K562 (cell line): ENCODE data around the gene LONRF2. TPM values are rescaled to one million over a fixed set of nuclear protein-coding genes. Genes with fewer than 3 reads are reported as not detected.

Experiments
- BACH1 ChIP-seq: fragments of 200-800 bp; sonication (Bioruptor generic); IDR thresholded peaks from 2 replicates; pipeline ENCODE4 v1.6.1; 2016; ENCODE audit warnings: missing genetic modification characterization, missing compliant biosample characterization
- CEBPB ChIP-seq: fragments of 450-650 bp; IDR thresholded peaks from 2 replicates; pipeline ENCODE4 v1.6.1; 2016; ENCODE audit warnings: missing genetic modification characterization, missing compliant biosample characterization
- CHD2 ChIP-seq: IDR thresholded peaks from 2 replicates; pipeline ENCODE4 v1.6.1; 2011; ENCODE audit warnings: low read depth, low read length
- CTCF ChIP-seq, 3 experiments: IDR thresholded peaks in 2 of 3; conservative IDR thresholded peaks in 1 of 3; 2 replicates each; pipeline ENCODE4 v1.5.1; 2011 to 2012; ENCODE audit warnings: low read length in 3 of 3, mild to moderate bottlenecking in 3 of 3, control low read depth in 2 of 3, improper control_type of control experiment in 1 of 3, inconsistent platforms in 1 of 3, low read depth in 1 of 3, mixed read lengths in 1 of 3, moderate library complexity in 1 of 3; ENCODE audit not compliant: insufficient read depth in 2 of 3
- DDX20 ChIP-seq: fragments of 450-650 bp; IDR thresholded peaks from 2 replicates; pipeline ENCODE4 v1.6.1; 2016; ENCODE audit warnings: missing genetic modification characterization, low read depth, mild to moderate bottlenecking, missing compliant biosample characterization, moderate library complexity
- ETV1 ChIP-seq: fragments of 450-650 bp; conservative IDR thresholded peaks from 2 replicates; pipeline ENCODE4 v1.6.1; 2016; ENCODE audit warnings: missing genetic modification characterization, control low read depth, low read depth, missing compliant biosample characterization
- GTF2A2 ChIP-seq: IDR thresholded peaks from 2 replicates; pipeline ENCODE4 v1.6.1; 2016; ENCODE audit warnings: mild to moderate bottlenecking, missing genetic modification characterization, missing compliant biosample characterization
- GTF2F1 ChIP-seq: IDR thresholded peaks from 2 replicates; pipeline ENCODE4 v1.6.1; 2011; ENCODE audit warnings: low read depth, low read length, improper control_type of control experiment
- HDAC6 ChIP-seq: IDR thresholded peaks from 2 replicates; pipeline ENCODE4 v1.6.1; 2012; ENCODE audit warnings: low read depth, mild to moderate bottlenecking, control low read depth, inconsistent platforms, low read length, moderate library complexity
- MCM2 ChIP-seq: fragments of 450-650 bp; IDR thresholded peaks from 2 replicates; pipeline ENCODE4 v1.6.1; 2017; ENCODE audit warnings: low read depth, mild to moderate bottlenecking
- PATZ1 ChIP-seq: fragments of 250-450 bp; sonication (Bioruptor Pico); IDR thresholded peaks from 2 replicates; pipeline ENCODE4 v1.5.0; 2020; ENCODE audit warnings: mild to moderate bottlenecking, borderline replicate concordance
- PHB ChIP-seq: fragments of 250-450 bp; sonication (Bioruptor Pico); IDR thresholded peaks from 2 replicates; pipeline ENCODE4 v1.5.0; 2021
- RAD51 ChIP-seq: fragments of 450-650 bp; IDR thresholded peaks from 2 replicates; pipeline ENCODE4 v1.7.1; 2016; ENCODE audit warnings: low read depth, mild to moderate bottlenecking, borderline replicate concordance
- RREB1 ChIP-seq: fragments of 250-450 bp; sonication (Bioruptor Pico); IDR thresholded peaks from 2 replicates; pipeline ENCODE4 v1.4.0; 2020
- SNAPC5 ChIP-seq: fragments of 250-450 bp; sonication (Bioruptor Pico); IDR thresholded peaks from 2 replicates; pipeline ENCODE4 v1.8.0; 2021; ENCODE audit warnings: moderate library complexity, mild to moderate bottlenecking, inconsistent platforms
- ZBED1 ChIP-seq: IDR thresholded peaks from 2 replicates; pipeline ENCODE4 v1.6.1; 2014
- ZFP91 ChIP-seq: sonication (generic); formaldehyde crosslinking; IDR thresholded peaks from 2 replicates; pipeline ENCODE4 v1.8.0; 2022; ENCODE audit warnings: mild to moderate bottlenecking, missing genetic modification reagents
- polyA plus RNA-seq, 8 experiments: library from polyadenylated mRNA; depleted of rRNA in 4 of 8; stranded (reverse) in 5 of 8; unstranded in 3 of 8; fragments of >200 nt; fragmentation: Nextera tagmentation in 2 of 8; fragmentation: Illumina TruSeq in 1 of 8; extraction: Ambion mirVana in 2 of 8; extraction: Trizol in 1 of 8; gene quantifications; 2 replicates each; pipeline versions ENCODE4 v1.2.1 to v1.2.3, GENCODE V29; 2011 to 2014; ENCODE audit warnings: inconsistent platforms in 1 of 8, missing spikeins in 1 of 8
- total RNA-seq, 7 experiments: library from RNA; depleted of rRNA in 6 of 7; stranded (reverse); fragments of >200 nt in 6 of 7; fragmentation: Illumina TruSeq in 2 of 7; extraction: Trizol in 2 of 7; gene quantifications; 2 replicates each; pipeline versions ENCODE4 v1.2.1 to v1.2.3, GENCODE V29; 2011 to 2021; ENCODE audit warnings: low replicate concordance in 1 of 7

Gene LONRF2
- total and polyA plus RNA-seq, 9 of the 15 experiments (the other 6 are each of a cell fraction or from before 2014, with no cell fraction given): 0.35 to 5.0 (median 2.7) TPM

- TF ChIP-seq RREB1 (CRISPR knock-in tag): no peak
- no peak for TF ChIP-seq PHB
- no peak for TF ChIP-seq ETV1
- peak; percentile 94 for TF ChIP-seq CEBPB (tag)
- TF ChIP-seq ZFP91 (CRISPR knock-in tag): no peak
- no peak for TF ChIP-seq CHD2
- 0 out of 2 replicates have a peak, but pooled peaks have one; percentile 44 for TF ChIP-seq ZBED1
- 0 out of 2 replicates have a peak, but pooled peaks have one; percentile 30 for TF ChIP-seq DDX20
- no peak for TF ChIP-seq HDAC6
- peak; percentile 28 to 46 (median 32); a peak in 5 of 6 replicates for TF ChIP-seq CTCF (IDR thresholded peaks at IDR 0.05 in 2 of 3, conservative IDR thresholded peaks at IDR 0.05 in 1 of 3; ENCODE audit: insufficient read depth in 2 of 3, low read depth in 1 of 3, low read length in 3 of 3)
- TF ChIP-seq PATZ1 (CRISPR knock-in tag): no peak
- no peak for TF ChIP-seq SNAPC5 (CRISPR knock-in tag)
- no peak for TF ChIP-seq GTF2A2 (tag)
- no peak; the same call in 1 of the 2 replicates for TF ChIP-seq RAD51
- no peak for TF ChIP-seq GTF2F1
- no peak for TF ChIP-seq MCM2
- 0 out of 2 replicates have a peak, but pooled peaks have one; percentile 56 for TF ChIP-seq BACH1 (tag)
These were observed 30.2 kb downstream of the LONRF2 start (continued) for GRCh38 chr2:100292022-100292580.
